ENCODE results near the gene SPCS3. TPM values are rescaled to one million over a fixed set of nuclear protein-coding genes. Genes with fewer than 3 reads are reported as not detected.
A peak's percentile ranks its signal among the peaks of the same experiment; 100 is the strongest.

SPCS3 gene
- total RNA-seq, 2 donors from 2014 or later: 160 to 164 TPM

- peaks cover 29% of the 10 kb centered on the region for H3K4me1 Mint-ChIP-seq
- Histone ChIP-seq H3K27ac (ENCODE audit: low read depth, low read length) (no peak overlapping the region), H3K27me3 (ENCODE audit: control insufficient read depth, insufficient read depth, low read length, poor library complexity, severe bottlenecking) (no peaks in the 10 kb centered on the region), H3K36me3 (ENCODE audit: control insufficient read depth, insufficient read depth, low read length) (peaks cover 28% of the 10 kb centered on the region), H3K9ac (ENCODE audit: extremely low read depth, low read length, poor library complexity, severe bottlenecking) (no peak overlapping the region), H3K4me3 (ENCODE audit: low read length) (no peak overlapping the region), H3K4me1 (ENCODE audit: control insufficient read depth, insufficient read depth, low read length) (no peaks in the 10 kb centered on the region), H3K9me3 (ENCODE audit: control insufficient read depth, low read length) (no peaks in the 10 kb centered on the region)
- no peak overlapping the region for H3K4me3 Mint-ChIP-seq
- no peak for TF ChIP-seq CTCF (conservative IDR thresholded peaks at IDR 0.05)
- 95 to 100% methylated on average over 3 to 6 of the region's 6 CpGs for WGBS, 2 experiments (ENCODE audit: insufficient coverage in 1 of 2, insufficient read length in 1 of 2)
- H3K27ac Mint-ChIP-seq: no peak overlapping the region
- no peak for DNase-seq
- no peaks in the 10 kb centered on the region for H3K27me3 Mint-ChIP-seq (ENCODE audit: insufficient read depth)
- peaks cover 8% of the 10 kb centered on the region for H3K36me3 Mint-ChIP-seq (ENCODE audit: low read depth)
- no peaks in the 10 kb centered on the region for H3K9me3 Mint-ChIP-seq
These were observed 30.2 kb upstream of the SPCS3 start for GRCh38 chr4:176289561-176289960.

- 96 to 98% methylated on average over 3 of the region's 3 CpGs for WGBS, 2 experiments (ENCODE audit: insufficient coverage in 1 of 2, insufficient read length in 1 of 2)
- Mint-ChIP-seq H3K4me1 (peaks cover 29% of the 10 kb centered on the region), H3K9me3 (no peaks in the 10 kb centered on the region), H3K27me3 (ENCODE audit: insufficient read depth) (no peaks in the 10 kb centered on the region), H3K36me3 (ENCODE audit: low read depth) (peaks cover 8% of the 10 kb centered on the region), H3K4me3 (no peak overlapping the region), H3K27ac (peak overlapping the region; percentile 24)
- H3K4me1 ChIP-seq (ENCODE audit: control insufficient read depth, insufficient read depth, low read length): no peaks in the 10 kb centered on the region
- H3K9ac ChIP-seq (ENCODE audit: extremely low read depth, low read length, poor library complexity, severe bottlenecking): no peak overlapping the region
- H3K27ac ChIP-seq (ENCODE audit: low read depth, low read length): no peak overlapping the region
- H3K27me3 ChIP-seq (ENCODE audit: control insufficient read depth, insufficient read depth, low read length, poor library complexity, severe bottlenecking): no peaks in the 10 kb centered on the region
- H3K36me3 ChIP-seq (ENCODE audit: control insufficient read depth, insufficient read depth, low read length): peaks cover 20% of the 10 kb centered on the region
- no peak for DNase-seq
- no peak overlapping the region for H3K4me3 ChIP-seq (ENCODE audit: low read length)
- TF ChIP-seq CTCF (conservative IDR thresholded peaks at IDR 0.05): no peak
- H3K9me3 ChIP-seq (ENCODE audit: control insufficient read depth, low read length): no peaks in the 10 kb centered on the region
These were observed 29.2 kb upstream of the SPCS3 start for GRCh38 chr4:176290520-176290919.

GRCh38 chr4:176291748-176292147 lies 28.0 kb upstream of the SPCS3 start:
- no peaks in the 10 kb centered on the region for H3K9me3 ChIP-seq (ENCODE audit: control insufficient read depth, low read length)
- Mint-ChIP-seq H3K4me3 (no peak overlapping the region), H3K27ac (no peak overlapping the region), H3K36me3 (ENCODE audit: low read depth) (peaks cover 8% of the 10 kb centered on the region), H3K4me1 (peaks cover 29% of the 10 kb centered on the region), H3K9me3 (no peaks in the 10 kb centered on the region), H3K27me3 (ENCODE audit: insufficient read depth) (no peaks in the 10 kb centered on the region)
- no peak for DNase-seq
- H3K27me3 ChIP-seq (ENCODE audit: control insufficient read depth, insufficient read depth, low read length, poor library complexity, severe bottlenecking): no peaks in the 10 kb centered on the region
- H3K27ac ChIP-seq (ENCODE audit: low read depth, low read length): no peak overlapping the region
- no peak for TF ChIP-seq CTCF (conservative IDR thresholded peaks at IDR 0.05)
- H3K36me3 ChIP-seq (ENCODE audit: control insufficient read depth, insufficient read depth, low read length): peaks cover 12% of the 10 kb centered on the region
- 94% methylated on average over 3 of the region's 3 CpGs; no CpG with 5 or more reads in 1 of the 2 experiments for WGBS, 2 experiments (ENCODE audit: insufficient coverage in 1 of 2, insufficient read length in 1 of 2)
- H3K4me1 ChIP-seq (ENCODE audit: control insufficient read depth, insufficient read depth, low read length): no peaks in the 10 kb centered on the region
- H3K4me3 ChIP-seq (ENCODE audit: low read length): no peak overlapping the region
- H3K9ac ChIP-seq (ENCODE audit: extremely low read depth, low read length, poor library complexity, severe bottlenecking): no peak overlapping the region
